ENCODE data around the gene PTPRB.
"Not testable (repeated sequence)": the region's sequence is repeated elsewhere in the genome, so short reads cannot be mapped to it uniquely, and the experiment has no call there.

PTPRB gene

DNA sequence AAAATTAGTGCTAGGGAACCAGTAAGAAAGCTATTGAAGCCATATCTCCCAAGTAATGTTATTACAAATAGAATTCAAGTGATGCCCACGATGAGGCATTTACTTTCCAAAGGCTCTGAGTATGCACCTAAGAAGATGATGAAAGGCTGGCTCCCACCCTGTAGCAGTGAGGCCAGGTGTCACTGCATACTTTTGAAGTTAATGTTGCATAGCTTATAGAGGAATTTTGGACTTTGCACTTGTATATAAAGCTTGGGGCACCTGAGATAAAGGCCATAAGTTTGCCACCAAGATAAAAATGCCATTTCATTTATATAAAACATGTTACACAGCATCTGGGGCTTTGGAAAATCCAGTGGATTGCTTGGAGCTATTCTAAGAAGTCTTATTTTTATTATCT, 96.2 kb downstream of the PTPRB start:
- no peak for DNase-seq (ENCODE audit: low read depth, low spot score)

DNA sequence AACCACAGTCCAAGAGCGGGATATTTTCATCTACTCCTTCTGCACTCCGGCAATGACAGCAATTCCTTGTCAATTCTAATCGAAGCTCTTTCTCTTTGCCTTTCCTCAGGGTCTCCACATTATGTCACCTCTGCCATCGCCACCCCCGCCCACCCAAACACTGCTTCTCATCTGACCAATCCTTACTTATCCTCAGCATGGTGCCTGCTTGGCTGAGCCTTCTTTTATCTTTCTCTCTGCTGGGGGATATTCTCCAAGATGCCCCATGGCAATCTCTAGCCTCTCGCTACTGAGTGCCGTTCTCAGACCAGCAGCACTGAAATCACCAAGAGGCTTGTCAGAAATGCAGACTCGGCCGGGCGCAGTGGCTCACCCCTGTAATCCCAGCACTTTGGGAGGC, 100.6 kb downstream of the PTPRB start:
- DNase-seq (ENCODE audit: low read depth, low spot score): no peak

DNA sequence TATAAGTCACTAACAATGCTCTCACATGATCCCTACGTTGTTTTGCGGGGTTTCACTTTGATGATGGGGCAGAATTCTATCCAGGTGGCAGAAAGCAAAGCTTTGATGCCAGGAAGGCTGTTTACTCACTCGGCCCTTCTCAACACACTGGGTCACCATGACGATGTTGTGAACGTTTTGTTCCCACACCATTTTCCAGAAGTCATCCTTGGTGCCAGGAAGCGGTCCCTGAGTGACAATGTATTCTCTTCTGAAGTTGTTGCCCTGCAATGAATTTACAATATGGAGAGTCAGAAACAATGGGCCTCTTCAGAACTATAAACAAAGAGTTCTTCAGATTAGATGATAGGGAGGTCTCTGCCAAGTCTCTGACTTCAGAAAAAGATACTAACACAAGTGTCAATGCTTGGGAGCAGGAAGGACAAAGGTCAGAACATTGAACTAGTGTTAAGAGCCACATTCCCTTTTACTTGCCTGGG, 101.3 kb downstream of the PTPRB start:
- no peak for DNase-seq (ENCODE audit: low read depth, low spot score)

DNA sequence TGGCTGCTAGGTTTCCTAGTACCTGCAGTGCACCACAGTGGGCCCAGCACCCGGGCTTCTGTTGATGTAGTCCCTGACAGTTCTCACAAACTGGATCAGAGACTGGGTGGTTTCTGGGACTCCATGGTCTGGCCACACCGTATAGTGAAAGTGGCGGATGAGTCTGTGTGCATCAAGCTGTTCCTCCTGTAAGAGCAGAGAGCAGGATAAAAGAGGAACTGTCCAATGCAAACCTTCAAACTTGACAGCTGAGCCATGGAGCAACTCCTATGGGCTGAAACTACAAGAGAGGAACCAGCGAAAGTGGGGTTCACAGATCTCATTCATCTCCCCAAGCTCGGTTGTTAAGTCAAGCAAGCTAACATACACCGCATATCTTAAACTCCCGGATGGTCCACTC, 102.8 kb downstream of the PTPRB start:
- DNase-seq (ENCODE audit: low read depth, low spot score): no peak

DNA sequence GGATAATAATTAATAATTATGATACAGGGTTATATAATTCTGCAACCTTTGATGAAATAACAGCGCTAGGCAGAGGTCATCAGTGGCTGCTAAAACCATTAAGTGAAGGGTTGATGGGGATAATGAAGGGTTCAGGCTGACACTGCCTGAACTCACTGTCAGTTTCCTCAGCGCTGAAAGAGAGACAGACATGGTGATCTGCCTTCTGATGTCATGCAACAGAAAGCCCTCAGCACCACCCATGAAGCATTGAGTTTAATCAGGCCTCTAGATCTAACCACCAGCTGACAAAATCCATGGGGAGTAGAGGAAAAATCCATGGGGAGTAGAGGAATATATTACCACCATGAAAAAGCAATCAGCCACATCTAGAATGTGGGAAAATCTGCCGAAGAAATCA, 107.6 kb downstream of the PTPRB start:
- DNase-seq (ENCODE audit: low read depth, low spot score): no peak

DNA sequence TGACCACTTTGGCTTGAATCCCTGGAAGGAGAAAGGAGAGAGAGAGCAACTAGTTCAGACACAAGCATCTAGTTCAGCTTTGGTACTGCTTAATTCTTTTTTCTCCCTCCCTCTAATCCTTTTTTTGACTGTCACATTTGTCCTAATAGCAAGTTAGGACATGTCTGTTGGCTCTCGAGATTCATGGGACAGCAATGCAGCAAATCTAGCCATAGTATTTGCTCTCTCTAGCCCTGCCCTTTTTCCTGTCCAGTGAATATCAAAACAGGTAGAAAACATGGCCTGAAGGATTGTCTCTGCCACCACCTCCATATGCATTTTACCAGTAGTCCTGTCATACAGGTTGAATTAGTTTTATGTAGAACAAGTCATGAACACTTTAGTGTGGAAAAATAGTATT, 116.4 kb downstream of the PTPRB start:
- DNase-seq (ENCODE audit: low read depth, low spot score): no peak

DNA sequence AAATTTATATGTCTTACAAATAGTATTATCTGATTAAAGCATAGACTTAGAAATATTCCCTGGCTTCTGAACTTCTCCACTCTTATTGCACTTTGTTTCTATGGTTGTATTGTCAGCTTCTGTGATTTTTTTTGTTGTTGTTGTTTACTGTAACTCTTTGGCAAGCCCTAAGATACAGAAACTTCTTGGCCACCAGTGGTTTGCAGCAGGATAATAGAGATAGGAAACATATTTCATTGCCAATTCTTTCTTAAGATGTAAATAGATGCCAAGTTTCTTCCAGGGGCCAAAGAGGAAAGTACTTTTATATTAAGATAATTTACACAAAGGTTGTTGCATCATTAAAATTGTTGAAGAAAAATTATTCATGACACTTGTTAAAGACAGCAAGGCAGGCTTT, 123.8 kb downstream of the PTPRB start:
- no peak for DNase-seq (ENCODE audit: low read depth, low spot score)

DNA sequence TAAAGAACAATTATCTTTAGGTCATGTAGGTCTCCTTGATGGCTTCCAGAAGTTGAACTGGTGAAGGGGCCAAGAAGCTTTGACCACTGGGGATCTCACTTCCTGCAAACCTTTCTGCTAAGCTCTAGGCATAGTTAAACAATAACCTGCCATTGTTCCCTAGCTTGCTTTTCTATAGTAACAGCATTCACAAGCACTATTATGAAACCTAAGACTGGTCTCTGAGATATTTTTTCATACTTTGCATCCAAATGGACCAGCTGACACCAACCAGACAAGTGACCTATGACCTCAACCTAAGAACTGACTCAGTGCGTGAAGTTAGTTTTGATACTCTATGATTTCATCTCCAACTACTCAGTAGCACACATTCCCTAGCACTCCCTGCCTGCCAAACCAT, 129.1 kb downstream of the PTPRB start:
- no peak for DNase-seq (ENCODE audit: low read depth, low spot score)

DNA sequence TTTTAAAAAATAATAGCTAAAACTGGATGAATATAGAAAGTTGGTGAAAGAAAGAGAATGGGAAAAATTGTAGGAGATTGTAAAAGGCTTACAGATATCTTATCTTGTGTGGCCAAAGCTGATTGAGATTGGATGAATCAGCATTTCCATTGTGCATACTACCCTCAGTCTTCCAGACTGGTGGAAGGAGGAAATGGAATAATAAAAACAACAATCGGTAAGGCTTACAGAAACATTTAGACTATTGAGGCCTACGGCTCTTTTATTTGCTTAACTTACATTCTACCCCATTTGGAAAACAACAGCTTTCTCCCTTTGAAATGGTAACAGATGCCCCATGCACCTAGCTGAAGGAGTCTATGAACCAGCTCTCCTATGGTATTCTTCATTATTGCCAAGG, 129.8 kb downstream of the PTPRB start:
- DNase-seq (ENCODE audit: low read depth, low spot score): no peak

DNA sequence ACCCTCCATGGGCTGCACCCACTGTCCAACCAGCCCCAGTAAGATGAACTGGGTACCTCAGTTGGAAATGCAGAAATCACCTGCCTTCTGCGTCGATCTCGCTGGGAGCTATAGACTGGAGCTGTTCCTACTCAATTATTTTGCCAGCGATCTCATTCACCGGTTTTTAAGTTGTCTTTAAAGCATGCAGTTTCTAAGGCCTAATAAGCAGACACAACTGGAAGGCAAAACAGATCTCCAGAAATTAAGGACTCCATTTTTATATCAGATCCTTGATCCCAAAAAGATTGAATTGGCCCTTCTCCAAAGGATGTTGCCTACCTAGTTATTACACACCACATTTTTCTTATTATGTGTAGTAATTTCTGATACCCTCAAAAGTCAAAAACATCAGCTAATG, 139.7 kb downstream of the PTPRB start:
- DNase-seq (ENCODE audit: low read depth, low spot score): no peak

DNA sequence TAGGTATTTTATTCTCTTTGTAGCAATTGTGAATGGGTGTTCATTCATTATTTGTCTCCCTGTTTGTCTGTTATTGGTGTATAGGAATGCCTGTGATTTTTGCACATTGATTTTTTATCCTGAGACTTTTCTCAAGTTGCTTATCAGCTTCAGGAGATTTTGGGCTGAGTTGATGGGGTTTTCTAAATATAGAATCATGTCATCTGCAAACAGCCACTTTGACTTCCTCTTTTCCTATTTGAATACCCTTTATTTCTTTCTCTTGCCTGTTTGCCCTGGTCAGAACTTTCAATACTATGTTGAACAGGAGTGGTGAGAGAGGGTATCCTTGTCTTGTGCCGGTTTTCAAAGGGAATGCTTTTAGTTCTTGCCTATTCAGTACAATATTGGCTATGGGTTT, 144.3 kb downstream of the PTPRB start:
- not testable (repeated sequence) for DNase-seq (ENCODE audit: low read depth, low spot score)

DNA sequence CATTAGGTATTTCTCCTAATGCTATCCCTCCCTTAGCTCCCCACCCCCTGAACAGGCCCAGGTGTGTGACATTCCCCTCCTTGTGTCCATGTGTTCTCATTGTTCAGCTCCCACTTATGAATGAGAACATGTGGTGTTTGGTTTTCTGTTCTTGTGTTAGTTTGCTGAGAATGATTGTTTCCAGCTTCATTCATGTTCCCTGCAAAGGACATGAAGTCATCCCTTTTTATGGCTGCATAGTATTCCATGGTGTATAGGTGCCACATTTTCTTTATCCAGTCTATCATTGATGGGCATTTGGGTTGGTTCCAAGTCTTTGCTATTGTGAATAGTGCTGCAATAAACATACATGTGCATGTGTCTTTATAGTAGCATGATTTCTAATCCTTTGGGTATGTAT, 146.3 kb downstream of the PTPRB start:
- not testable (repeated sequence) for DNase-seq (ENCODE audit: low read depth, low spot score)

DNA sequence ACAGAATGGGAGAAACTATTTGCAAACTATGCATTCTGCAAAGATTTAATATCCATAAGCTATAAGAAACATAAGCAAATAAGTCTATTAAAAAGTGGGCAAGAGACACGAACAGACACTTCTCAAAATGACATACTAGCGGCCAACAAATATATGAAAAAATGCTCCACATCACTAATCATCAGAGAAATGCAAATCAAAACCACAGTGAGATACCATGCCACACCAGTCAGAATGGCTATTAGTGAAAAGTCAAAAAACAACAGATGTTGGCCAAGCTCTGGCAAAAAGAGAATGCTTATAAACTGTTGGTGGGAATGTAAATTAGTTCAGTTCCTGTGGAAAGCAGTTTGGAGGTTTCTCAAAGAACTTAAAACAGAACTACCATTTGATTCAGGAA, 149.8 kb downstream of the PTPRB start:
- no peak for DNase-seq (ENCODE audit: low read depth, low spot score)

DNA sequence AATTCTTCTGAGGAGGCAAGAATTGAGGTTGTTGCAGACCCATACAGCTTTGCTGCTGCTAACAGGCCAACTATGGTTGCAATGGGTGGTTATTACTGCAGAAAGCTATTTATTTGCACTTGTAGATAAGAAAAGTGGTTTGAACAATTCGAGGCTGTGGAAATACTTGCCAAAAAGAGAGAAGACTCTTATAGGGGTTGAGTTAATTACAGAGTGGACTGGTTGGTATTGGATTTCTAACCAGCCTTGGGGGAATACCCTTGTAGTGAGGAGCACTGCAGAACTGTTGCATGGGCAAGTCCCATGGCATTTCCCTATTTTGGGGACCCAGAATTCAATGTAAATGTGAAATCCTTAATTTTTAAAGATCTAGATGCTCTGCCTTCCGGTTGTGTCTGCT, 150.6 kb downstream of the PTPRB start:
- no peak for DNase-seq (ENCODE audit: low read depth, low spot score)

DNA sequence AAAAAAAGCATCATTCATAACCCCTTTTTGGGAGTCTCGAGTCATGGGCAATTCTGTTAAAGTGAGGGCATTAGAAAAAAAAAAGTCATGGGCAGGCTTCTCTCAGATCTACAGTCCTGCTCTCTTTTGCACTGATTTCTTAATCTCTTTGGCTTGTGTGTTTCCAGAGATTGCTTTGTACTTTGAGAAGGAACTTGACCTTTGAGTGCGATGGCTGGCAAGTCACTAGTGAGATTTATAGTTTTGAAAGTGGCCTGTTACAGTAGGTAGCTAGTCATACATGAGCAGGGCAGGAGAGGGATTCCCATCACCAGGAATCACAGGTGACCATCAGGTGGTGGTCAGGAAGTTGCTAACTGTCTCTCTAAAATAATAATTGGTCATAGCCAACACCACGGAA, 151.5 kb downstream of the PTPRB start:
- no peak for DNase-seq (ENCODE audit: low read depth, low spot score)

DNA sequence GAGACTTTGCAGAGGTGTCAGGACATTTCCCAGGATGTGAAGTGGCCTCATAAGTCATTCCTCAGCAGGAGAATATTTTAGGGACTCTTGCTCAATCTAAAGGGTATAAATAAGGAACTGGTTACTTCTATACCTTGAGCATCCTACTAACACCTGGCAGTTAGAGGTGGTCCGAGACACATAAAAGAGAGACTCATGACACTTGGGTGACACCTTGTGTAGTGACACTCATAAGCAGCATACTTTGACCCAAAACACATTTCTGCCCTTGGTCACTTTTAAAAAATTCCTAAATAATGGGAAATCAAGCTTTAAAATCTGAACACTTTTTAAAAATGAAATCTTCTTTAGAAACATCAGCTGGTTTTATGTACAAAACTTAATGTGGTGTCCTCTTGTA, 152.8 kb downstream of the PTPRB start:
- DNase-seq (ENCODE audit: low read depth, low spot score): no peak

DNA sequence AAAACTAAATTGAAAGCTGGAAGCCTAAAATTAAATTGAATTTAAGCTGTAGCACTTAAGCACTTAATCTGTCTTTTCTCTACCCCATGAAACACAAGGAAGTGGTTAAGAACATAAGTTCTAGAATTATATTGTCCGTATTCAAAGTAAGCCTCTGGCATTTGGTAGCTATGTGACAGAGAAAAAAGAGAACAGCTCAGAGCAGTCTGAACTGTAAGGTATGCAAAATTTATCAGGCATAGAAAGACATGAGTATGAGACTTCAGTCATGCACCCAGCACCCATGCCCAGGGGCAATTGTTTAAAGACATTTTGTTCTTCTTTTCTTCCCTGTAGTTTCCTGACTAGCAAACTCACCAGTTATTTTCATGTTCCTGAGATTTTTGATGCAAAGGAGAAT, 154.5 kb downstream of the PTPRB start:
- no peak for DNase-seq (ENCODE audit: low read depth, low spot score)

DNA sequence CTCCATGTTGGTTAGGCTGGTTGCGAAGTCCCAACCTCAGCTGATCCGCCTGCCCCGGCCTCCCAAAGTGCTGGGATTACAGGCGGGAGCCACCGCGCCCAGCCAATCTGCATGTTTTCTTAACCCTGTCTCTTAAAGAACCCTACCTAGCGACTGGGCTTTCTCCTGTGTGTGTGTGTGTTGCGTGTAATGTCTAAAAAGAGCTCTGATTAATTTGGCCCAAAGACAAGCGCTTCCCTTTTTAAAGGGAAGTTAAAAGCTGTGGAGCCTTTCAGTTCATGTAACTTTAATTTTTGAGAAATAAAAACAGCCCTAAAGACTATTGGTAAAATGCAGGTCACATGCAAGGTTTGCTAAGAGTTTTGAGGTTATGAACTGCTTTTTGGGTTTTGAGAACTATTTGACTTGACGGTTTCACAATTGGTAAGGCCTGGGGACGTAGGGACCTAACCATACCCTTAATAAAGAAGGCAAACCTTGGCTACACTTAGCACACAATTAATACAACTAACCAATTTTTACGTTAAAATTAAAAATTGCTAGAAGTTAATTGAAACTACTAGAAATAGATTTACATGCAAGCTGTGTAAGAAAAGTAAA, 167.9 kb downstream of the PTPRB start:
- DNase-seq (ENCODE audit: low read depth, low spot score): no peak

DNA sequence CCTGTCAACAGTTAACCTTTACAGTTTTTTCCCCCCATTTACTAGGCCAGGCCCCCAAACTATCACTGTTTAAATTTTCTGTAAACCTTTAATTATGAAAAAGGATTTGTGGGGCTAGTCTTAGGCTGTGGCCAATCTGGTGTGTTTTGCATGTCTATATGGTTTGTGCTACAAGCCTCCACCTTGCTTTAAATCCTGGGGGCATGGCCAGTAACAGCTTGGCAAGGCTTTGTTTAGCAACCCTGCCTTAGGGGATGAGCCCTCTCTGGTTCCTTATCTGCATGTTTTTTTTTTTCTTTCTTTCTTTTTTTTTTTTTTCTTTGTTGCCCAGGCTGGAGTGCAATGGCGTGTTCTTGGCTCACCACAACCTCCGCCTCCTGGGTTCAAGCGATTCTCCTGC, 168.5 kb downstream of the PTPRB start:
- DNase-seq (ENCODE audit: low read depth, low spot score): no peak

DNA sequence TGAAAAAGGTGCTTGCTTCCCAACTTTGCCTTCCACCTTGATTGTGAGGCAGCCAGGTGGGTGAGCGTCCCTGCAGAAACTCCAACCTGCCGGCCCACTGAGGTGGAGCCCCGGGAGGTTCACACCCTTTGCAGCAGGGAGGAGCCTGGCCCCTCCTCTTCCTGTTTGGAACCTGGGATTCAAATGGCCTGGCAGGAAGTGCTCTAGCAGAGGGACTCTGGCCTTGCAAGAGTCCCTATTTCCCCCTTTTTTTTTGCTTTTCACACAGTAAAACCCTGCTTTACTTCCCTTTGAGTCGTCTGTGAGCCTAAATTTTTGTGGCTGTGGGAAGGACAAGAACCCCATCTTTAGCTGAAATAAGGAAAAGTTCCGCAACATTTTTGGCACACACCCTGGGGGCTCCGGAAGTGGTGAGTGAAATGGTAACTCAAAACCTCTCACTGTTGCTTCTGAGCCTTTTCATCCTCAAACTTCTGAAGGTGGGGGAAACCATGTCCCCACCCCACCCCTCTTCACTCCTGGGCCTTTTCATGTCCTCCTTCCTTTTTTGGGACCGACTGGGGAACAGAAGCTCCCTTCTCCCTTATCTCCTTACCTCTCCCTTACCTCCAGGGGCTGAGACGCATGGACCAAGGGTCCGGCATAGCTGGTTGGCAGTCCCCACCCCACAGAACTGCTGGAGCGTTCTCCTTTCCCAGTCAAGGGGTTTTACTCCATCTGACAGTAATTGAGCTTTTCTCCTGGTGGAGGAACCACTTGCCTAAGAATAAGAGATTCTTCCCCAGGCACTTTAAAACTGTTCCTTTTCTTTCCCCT, 169.1 kb downstream of the PTPRB start:
- DNase-seq (ENCODE audit: low read depth, low spot score): no peak

DNA sequence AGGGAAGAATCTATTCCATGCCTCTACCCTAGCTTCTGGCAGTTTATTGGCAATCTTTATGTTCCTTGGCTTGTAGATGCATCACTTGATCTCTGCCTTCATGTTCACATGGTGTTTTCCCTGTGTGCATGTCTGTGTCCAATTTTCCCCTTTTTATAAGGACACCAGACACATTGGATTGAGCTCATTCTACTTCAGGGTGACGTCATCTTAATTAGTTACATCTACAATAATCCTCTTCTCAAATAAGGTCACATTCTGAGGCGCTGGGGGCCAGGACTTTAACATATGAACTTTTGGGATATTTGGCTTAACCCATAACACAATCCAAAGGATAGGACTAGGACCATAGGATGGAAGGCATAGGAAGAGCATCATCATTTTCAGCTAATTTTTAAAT, 169.8 kb downstream of the PTPRB start:
- DNase-seq (ENCODE audit: low read depth, low spot score): no peak

DNA sequence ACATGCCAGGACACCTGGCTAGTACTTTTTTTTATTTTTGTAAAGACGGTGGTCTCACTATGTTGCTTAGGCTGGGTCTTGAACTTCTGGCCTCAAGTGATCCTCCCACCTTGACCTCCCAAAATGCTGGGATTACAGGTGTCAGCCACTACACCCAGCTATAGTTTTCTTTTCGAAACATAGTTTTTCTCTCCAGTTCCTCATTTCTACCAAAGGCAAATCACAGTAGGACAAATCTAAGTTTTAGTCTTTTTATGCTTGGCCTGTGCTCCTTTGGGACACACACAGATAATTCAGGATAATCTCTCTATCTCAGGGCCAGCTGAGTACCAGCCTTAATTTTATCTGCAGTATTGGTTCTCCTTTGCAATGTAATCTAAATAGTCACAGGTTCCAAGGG, 170.5 kb downstream of the PTPRB start:
- no peak for DNase-seq (ENCODE audit: low read depth, low spot score)

All from smooth muscle cell of the brain vasculature (primary cell).